ENCODE measurements around the gene RAB5IF. TPM values are rescaled to one million over a fixed set of nuclear protein-coding genes. Genes with fewer than 3 reads are reported as not detected.

The RAB5IF gene
- total and polyA plus RNA-seq, 2 of the 13 experiments (the other 11 are each of a cell fraction or from before 2014, with no cell fraction given) = 261 to 305 TPM

DNA sequence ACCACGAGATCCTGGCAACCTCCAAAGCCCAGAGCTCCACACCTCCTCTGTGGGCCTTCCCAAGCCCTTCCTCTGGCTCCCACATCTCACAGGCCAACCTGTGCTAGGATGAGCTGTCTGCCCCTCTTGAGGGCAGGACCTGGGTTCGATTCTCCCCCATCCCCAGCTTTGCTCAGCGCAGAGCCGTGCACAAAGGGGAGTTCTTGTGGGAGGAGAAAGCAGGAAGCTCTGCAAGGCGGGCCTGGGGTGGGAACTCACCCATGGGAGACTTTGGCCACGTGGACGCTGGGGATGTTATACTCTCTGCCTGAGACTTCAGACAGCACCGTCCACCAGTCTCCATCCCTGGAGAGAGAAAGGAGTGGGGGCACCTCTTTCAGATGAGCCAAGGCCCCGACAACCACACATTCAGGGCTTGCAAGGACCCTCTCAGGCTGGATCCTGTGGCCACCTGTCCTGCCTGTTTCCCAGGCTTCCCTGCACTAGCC lies 27.8 kb downstream of the RAB5IF start (continued):
- TF ChIP-seq, protein P1, sequence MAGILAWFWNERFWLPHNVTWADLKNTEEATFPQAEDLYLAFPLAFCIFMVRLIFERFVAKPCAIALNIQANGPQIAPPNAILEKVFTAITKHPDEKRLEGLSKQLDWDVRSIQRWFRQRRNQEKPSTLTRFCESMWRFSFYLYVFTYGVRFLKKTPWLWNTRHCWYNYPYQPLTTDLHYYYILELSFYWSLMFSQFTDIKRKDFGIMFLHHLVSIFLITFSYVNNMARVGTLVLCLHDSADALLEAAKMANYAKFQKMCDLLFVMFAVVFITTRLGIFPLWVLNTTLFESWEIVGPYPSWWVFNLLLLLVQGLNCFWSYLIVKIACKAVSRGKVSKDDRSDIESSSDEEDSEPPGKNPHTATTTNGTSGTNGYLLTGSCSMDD (CRISPR knock-in tag; IDR thresholded peaks at IDR 0.05) = 0 out of 2 replicates have a peak, but pooled peaks have one; percentile 19
- TF ChIP-seq ZNF350 (CRISPR knock-in tag; IDR thresholded peaks at IDR 0.05; ENCODE audit: borderline replicate concordance, low read depth) = peak; percentile 9; the same call in 1 of the 2 replicates
- 0 out of 2 replicates have a peak, but pooled peaks have one; percentile 56 for TF ChIP-seq ZNF572 (CRISPR knock-in tag; IDR thresholded peaks at IDR 0.05)
- TF ChIP-seq ZMYM4 (CRISPR knock-in tag; IDR thresholded peaks at IDR 0.05) = no peak
- TF ChIP-seq ZNF713 (CRISPR knock-in tag; IDR thresholded peaks at IDR 0.05) = no peak
- TF ChIP-seq CHD4 (IDR thresholded peaks at IDR 0.05; ENCODE audit: borderline replicate concordance, low read length) = peak; percentile 11; the same call in 1 of the 2 replicates
- TF ChIP-seq FOXA1 (IDR thresholded peaks at IDR 0.05) = no peak
- TF ChIP-seq FOXA1 (CRISPR knock-in tag; IDR thresholded peaks at IDR 0.05) = no peak
- TF ChIP-seq, protein P2, sequence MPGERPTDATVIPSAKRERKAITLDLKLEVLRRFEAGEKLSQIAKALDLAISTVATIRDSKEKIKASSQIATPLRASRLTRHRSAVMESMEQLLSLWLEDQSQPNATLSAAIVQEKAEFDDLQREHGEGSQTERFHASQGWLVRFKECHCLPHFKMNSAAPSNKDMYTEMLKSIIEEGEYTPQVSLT (CRISPR knock-in tag; IDR thresholded peaks at IDR 0.05; ENCODE audit: borderline replicate concordance, low read depth) = no peak
- TF ChIP-seq, protein P3, sequence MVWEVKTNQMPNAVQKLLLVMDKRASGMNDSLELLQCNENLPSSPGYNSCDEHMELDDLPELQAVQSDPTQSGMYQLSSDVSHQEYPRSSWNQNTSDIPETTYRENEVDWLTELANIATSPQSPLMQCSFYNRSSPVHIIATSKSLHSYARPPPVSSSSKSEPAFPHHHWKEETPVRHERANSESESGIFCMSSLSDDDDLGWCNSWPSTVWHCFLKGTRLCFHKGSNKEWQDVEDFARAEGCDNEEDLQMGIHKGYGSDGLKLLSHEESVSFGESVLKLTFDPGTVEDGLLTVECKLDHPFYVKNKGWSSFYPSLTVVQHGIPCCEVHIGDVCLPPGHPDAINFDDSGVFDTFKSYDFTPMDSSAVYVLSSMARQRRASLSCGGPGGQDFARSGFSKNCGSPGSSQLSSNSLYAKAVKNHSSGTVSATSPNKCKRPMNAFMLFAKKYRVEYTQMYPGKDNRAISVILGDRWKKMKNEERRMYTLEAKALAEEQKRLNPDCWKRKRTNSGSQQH (CRISPR knock-in tag; IDR thresholded peaks at IDR 0.05; ENCODE audit: low read depth) = no peak
- TF ChIP-seq, protein P4, sequence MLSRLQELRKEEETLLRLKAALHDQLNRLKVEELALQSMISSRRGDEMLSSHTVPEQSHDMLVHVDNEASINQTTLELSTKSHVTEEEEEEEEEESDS (CRISPR knock-in tag; IDR thresholded peaks at IDR 0.05; ENCODE audit: borderline replicate concordance) = no peak
- peak; percentile 12; the same call in 1 of the 2 replicates for TF ChIP-seq ZNF124 (CRISPR knock-in tag; IDR thresholded peaks at IDR 0.05)
- 0 out of 2 replicates have a peak, but pooled peaks have one; percentile 59 for TF ChIP-seq ZNF598 (CRISPR knock-in tag; IDR thresholded peaks at IDR 0.05; ENCODE audit: borderline replicate concordance)
- TF ChIP-seq NFRKB (IDR thresholded peaks at IDR 0.05) = no peak
- TF ChIP-seq, protein P5, sequence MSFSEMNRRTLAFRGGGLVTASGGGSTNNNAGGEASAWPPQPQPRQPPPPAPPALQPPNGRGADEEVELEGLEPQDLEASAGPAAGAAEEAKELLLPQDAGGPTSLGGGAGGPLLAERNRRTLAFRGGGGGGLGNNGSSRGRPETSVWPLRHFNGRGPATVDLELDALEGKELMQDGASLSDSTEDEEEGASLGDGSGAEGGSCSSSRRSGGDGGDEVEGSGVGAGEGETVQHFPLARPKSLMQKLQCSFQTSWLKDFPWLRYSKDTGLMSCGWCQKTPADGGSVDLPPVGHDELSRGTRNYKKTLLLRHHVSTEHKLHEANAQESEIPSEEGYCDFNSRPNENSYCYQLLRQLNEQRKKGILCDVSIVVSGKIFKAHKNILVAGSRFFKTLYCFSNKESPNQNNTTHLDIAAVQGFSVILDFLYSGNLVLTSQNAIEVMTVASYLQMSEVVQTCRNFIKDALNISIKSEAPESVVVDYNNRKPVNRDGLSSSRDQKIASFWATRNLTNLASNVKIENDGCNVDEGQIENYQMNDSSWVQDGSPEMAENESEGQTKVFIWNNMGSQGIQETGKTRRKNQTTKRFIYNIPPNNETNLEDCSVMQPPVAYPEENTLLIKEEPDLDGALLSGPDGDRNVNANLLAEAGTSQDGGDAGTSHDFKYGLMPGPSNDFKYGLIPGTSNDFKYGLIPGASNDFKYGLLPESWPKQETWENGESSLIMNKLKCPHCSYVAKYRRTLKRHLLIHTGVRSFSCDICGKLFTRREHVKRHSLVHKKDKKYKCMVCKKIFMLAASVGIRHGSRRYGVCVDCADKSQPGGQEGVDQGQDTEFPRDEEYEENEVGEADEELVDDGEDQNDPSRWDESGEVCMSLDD (CRISPR knock-in tag; IDR thresholded peaks at IDR 0.05; ENCODE audit: borderline replicate concordance) = no peak
- TF ChIP-seq, protein P6, sequence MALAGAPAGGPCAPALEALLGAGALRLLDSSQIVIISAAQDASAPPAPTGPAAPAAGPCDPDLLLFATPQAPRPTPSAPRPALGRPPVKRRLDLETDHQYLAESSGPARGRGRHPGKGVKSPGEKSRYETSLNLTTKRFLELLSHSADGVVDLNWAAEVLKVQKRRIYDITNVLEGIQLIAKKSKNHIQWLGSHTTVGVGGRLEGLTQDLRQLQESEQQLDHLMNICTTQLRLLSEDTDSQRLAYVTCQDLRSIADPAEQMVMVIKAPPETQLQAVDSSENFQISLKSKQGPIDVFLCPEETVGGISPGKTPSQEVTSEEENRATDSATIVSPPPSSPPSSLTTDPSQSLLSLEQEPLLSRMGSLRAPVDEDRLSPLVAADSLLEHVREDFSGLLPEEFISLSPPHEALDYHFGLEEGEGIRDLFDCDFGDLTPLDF (CRISPR knock-in tag; IDR thresholded peaks at IDR 0.05) = no peak
- TF ChIP-seq ZNF335 (CRISPR knock-in tag; IDR thresholded peaks at IDR 0.05) = no peak
- TF ChIP-seq, protein P7, sequence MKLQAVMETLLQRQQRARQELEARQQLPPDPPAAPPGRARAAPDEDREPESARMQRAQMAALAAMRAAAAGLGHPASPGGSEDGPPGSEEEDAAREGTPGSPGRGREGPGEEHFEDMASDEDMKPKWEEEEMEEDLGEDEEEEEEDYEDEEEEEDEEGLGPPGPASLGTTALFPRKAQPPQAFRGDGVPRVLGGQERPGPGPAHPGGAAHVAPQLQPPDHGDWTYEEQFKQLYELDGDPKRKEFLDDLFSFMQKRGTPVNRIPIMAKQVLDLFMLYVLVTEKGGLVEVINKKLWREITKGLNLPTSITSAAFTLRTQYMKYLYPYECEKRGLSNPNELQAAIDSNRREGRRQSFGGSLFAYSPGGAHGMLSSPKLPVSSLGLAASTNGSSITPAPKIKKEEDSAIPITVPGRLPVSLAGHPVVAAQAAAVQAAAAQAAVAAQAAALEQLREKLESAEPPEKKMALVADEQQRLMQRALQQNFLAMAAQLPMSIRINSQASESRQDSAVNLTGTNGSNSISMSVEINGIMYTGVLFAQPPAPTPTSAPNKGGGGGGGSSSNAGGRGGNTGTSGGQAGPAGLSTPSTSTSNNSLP (IDR thresholded peaks at IDR 0.05; ENCODE audit: low read depth, low read length) = no peak

Measured in HepG2 (cell line).